GM19025 (cell line): ENCODE data around the gene HMCN2.

Source experiments
- ATAC-seq: cut with Tn5 transposase; IDR thresholded peaks from one replicate; pipeline ENCODE4 v1.9.1; 2021; ENCODE audit warnings: mild to moderate bottlenecking, low read depth, moderate library complexity; ENCODE audit not compliant: unreplicated experiment

The HMCN2 gene

GRCh38 chr9:130405657-130406257 is 140.2 kb downstream of the HMCN2 start:
- no peak for ATAC-seq

- ATAC-seq = no peak
Measured at GRCh38 chr9:130406278-130406895, 140.8 kb downstream of the HMCN2 start.

- ATAC-seq = no peak
Measured at GRCh38 chr9:130407916-130408663, 142.5 kb downstream of the HMCN2 start.

- no peak for ATAC-seq
Measured at GRCh38 chr9:130408669-130409068, 143.1 kb downstream of the HMCN2 start.

GRCh38 chr9:130409246-130409645 is 143.7 kb downstream of the HMCN2 start:
- no peak for ATAC-seq

- no peak for ATAC-seq
Measured at GRCh38 chr9:130410443-130410842, 144.9 kb downstream of the HMCN2 start.

- ATAC-seq = no peak
Measured at GRCh38 chr9:130411566-130411915, 146.0 kb downstream of the HMCN2 start.

- no peak for ATAC-seq
Measured at GRCh38 chr9:130414081-130414731, 148.6 kb downstream of the HMCN2 start.

- ATAC-seq = no peak
Measured at GRCh38 chr9:130414910-130415746, 149.6 kb downstream of the HMCN2 start.

- no peak for ATAC-seq
Measured at GRCh38 chr9:130417602-130418001, 152.0 kb downstream of the HMCN2 start.

GRCh38 chr9:130418776-130419175 is 153.2 kb downstream of the HMCN2 start:
- no peak for ATAC-seq

GRCh38 chr9:130419521-130420035 is 154.0 kb downstream of the HMCN2 start:
- ATAC-seq = no peak

GRCh38 chr9:130421154-130421801 is 155.7 kb downstream of the HMCN2 start:
- ATAC-seq = no peak

- no peak for ATAC-seq
Measured at GRCh38 chr9:130421802-130422276, 156.3 kb downstream of the HMCN2 start.

- no peak for ATAC-seq
Measured at GRCh38 chr9:130422546-130422945, 157.0 kb downstream of the HMCN2 start.

GRCh38 chr9:130423272-130423671 is 157.7 kb downstream of the HMCN2 start:
- no peak for ATAC-seq

GRCh38 chr9:130424595-130425454 is 159.3 kb downstream of the HMCN2 start:
- ATAC-seq = no peak

GRCh38 chr9:130425741-130426466 is 160.3 kb downstream of the HMCN2 start:
- no peak for ATAC-seq
